Lung (tissue), 12 donors: ENCODE measurements around the gene ZC3H11A. TPM values are rescaled to one million over a fixed set of nuclear protein-coding genes. Genes with fewer than 3 reads are reported as not detected.

ENCODE experiments used
- ATAC-seq: fragments of 200-7000 bp; cut with Tn5 transposase; one replicate; pipeline ENCODE4 v1.9.1; 2020; ENCODE audit warnings: moderate number of reproducible peaks; ENCODE audit not compliant: insufficient read depth, low FRiP score
- DNase-seq, 3 donors: peaks; one replicate each; pipeline ENCODE4 v3.0.0-alpha.2; 2013 to 2017
- H3K27ac ChIP-seq, 2 donors: one replicate each; pipeline ENCODE4 v1.5.1; 2013; ENCODE audit warnings: mild to moderate bottlenecking in 2 of 2, moderate library complexity in 2 of 2, control low read depth in 1 of 2, inconsistent platforms in 1 of 2, low read depth in 1 of 2, low read length in 1 of 2
- H3K27me3 ChIP-seq, 3 donors: one replicate each; pipeline ENCODE4 v1.5.1; 2013; ENCODE audit warnings: low read length in 2 of 3; ENCODE audit not compliant: control insufficient read depth in 3 of 3, insufficient read depth in 3 of 3
- H3K36me3 ChIP-seq, 4 donors: one replicate each; pipeline ENCODE4 v1.5.1; 2013; ENCODE audit warnings: low read length in 4 of 4, mild to moderate bottlenecking in 1 of 4, moderate library complexity in 1 of 4; ENCODE audit not compliant: control insufficient read depth in 4 of 4, insufficient read depth in 4 of 4
- H3K4me1 ChIP-seq, 5 donors: one replicate each; pipeline ENCODE4 v1.5.1; 2013; ENCODE audit warnings: low read length in 5 of 5, mild to moderate bottlenecking in 2 of 5, moderate library complexity in 1 of 5; ENCODE audit not compliant: control insufficient read depth in 5 of 5, insufficient read depth in 5 of 5
- H3K4me3 ChIP-seq: one replicate; pipeline ENCODE4 v1.5.1; 2013; ENCODE audit warnings: mild to moderate bottlenecking, control low read depth, moderate library complexity
- H3K9ac ChIP-seq, 2 donors: one replicate each; pipeline ENCODE4 v1.5.1; 2013; ENCODE audit warnings: low read length in 2 of 2, control low read depth in 1 of 2; ENCODE audit not compliant: insufficient read depth in 1 of 2
- H3K9me3 ChIP-seq, 4 donors: one replicate each; pipeline ENCODE4 v1.5.1; 2013; ENCODE audit warnings: low read length in 3 of 4, mild to moderate bottlenecking in 1 of 4, moderate library complexity in 1 of 4; ENCODE audit not compliant: control insufficient read depth in 4 of 4, insufficient read depth in 3 of 4
- CTCF ChIP-seq: IDR thresholded peaks from 2 replicates; pipeline ENCODE4 v1.5.1; 2012; ENCODE audit warnings: mild to moderate bottlenecking; ENCODE audit errors: control extremely low read depth, extremely low read depth
- WGBS, 2 donors: extraction: QIAGEN DNeasy Blood & Tissue Kit; methylation state at CpG; one replicate each; pipeline ENCODE4 v1.1.7; 2013; 5-methylcytosine and 5-hydroxymethylcytosine counted together
- polyA plus RNA-seq, 2 donors: library from polyadenylated mRNA; stranded (reverse); fragments of 200-250 nt; gene quantifications; one replicate each; pipeline ENCODE4 v1.2.1, GENCODE V29; 2013
- total RNA-seq, 2 donors: library from RNA; depleted of rRNA in 1 of 2; stranded (reverse); fragments of >200 nt in 1 of 2; gene quantifications; one replicate each; pipeline ENCODE4 v1.2.1, GENCODE V29; 2014 to 2021
- donor health status: control.
- donor health status: control.
- donor health status: Bipolar disorder and iron deficiency.
- donor health status: healthy.
- donor health status: DM: yes; HTN: yes; CAD: no.

Gene ZC3H11A
- total and polyA plus RNA-seq, 4 donors = 34.9 to 148 (median 46.4) TPM

- no peaks in the 10 kb centered on the region for H3K4me1 ChIP-seq
- 99% methylated on average over 3 of the region's 3 CpGs for WGBS, 2 donors
- H3K36me3 ChIP-seq = peaks cover 26 to 51% (median 40%) of the 10 kb centered on the region in 4 donors
- H3K27ac ChIP-seq = no peak overlapping the region
- H3K4me3 ChIP-seq = no peak overlapping the region
- no peaks in the 10 kb centered on the region for H3K27me3 ChIP-seq
- H3K9me3 ChIP-seq = no peaks in the 10 kb centered on the region
- no peak for TF ChIP-seq CTCF
- no peak overlapping the region for H3K9ac ChIP-seq
- no peak for DNase-seq
- ATAC-seq = no peak
Measured at GRCh38 chr1:203835476-203835875, 40.1 kb downstream of the ZC3H11A start.

DNA sequence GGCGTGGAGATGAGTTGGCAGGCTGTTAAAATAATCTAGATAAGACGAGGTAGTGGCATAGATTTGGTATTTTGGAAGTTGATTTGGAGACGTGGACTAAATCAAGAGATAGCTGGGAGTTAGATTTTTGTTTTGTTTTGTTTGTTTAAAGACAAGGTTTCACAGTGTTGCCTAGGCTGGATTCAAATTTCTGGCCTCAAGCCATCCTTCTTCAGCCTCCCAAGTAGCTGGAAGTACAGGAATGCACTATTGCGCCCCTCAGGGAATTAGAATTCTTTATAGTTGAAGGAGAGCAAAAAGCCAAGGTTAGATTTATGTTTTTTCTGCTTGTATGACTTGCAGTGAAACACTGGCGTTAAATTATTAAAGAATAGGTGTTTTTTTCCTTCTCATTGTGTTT, 43.7 kb downstream of the ZC3H11A start:
- ATAC-seq = no peak
- peak; percentile 52 to 85 (median 73) for DNase-seq
- no peak overlapping the region for H3K4me3 ChIP-seq
- H3K27ac ChIP-seq = no peak overlapping the region
- H3K27me3 ChIP-seq = no peaks in the 10 kb centered on the region
- H3K9me3 ChIP-seq = no peaks in the 10 kb centered on the region
- H3K36me3 ChIP-seq = peaks cover 23 to 46% (median 33%) of the 10 kb centered on the region in 4 donors
- no peak for TF ChIP-seq CTCF
- 68 to 82% methylated on average over 5 of the region's 5 CpGs for WGBS, 2 donors
- no peaks in the 10 kb centered on the region for H3K4me1 ChIP-seq
- no peak overlapping the region for H3K9ac ChIP-seq

- ATAC-seq = no peak
- DNase-seq = no peak
- Histone ChIP-seq H3K4me1 (no peaks in the 10 kb centered on the region), H3K27me3 (no peaks in the 10 kb centered on the region), H3K9ac (no peak overlapping the region), H3K4me3 (no peak overlapping the region), H3K36me3 (peaks cover 22 to 39% (median 31%) of the 10 kb centered on the region in 4 donors), H3K9me3 (no peaks in the 10 kb centered on the region), H3K27ac (no peak overlapping the region)
- TF ChIP-seq CTCF = no peak
- 98% methylated on average over 4 of the region's 4 CpGs for WGBS, 2 donors
Measured at GRCh38 chr1:203840208-203840808, 44.9 kb downstream of the ZC3H11A start.

- Histone ChIP-seq H3K9ac (no peak overlapping the region), H3K27ac (no peak overlapping the region), H3K9me3 (no peaks in the 10 kb centered on the region), H3K4me1 (no peaks in the 10 kb centered on the region), H3K36me3 (peaks cover 20 to 41% (median 30%) of the 10 kb centered on the region in 4 donors), H3K4me3 (no peak overlapping the region), H3K27me3 (no peaks in the 10 kb centered on the region)
- 86 to 93% methylated on average over 2 of the region's 2 CpGs for WGBS, 2 donors
- no peak for TF ChIP-seq CTCF
- DNase-seq (no peak), ATAC-seq (no peak)
Measured at GRCh38 chr1:203842559-203842876, 47.1 kb downstream of the ZC3H11A start.
